Neural cell (in vitro differentiated cells): ENCODE measurements around the gene TMEM131. TPM values are rescaled to one million over a fixed set of nuclear protein-coding genes. Genes with fewer than 3 reads are reported as not detected.

ENCODE experiments used
- H2AFZ ChIP-seq: fragments of 200-600, 300-800 bp; sonication (generic), shearing (Covaris generic); 2 replicates; pipeline ENCODE4 v1.6.0; 2014; ENCODE audit warnings: low read depth, mild to moderate bottlenecking, antibody characterized with exemption, low read length, moderate library complexity
- H3F3A ChIP-seq: fragments of 200-600 bp; shearing (Covaris generic); 2 replicates; pipeline ENCODE4 v1.6.1; 2016; ENCODE audit warnings: mild to moderate bottlenecking, moderate library complexity, mixed read lengths, antibody characterized with exemption, low read length; ENCODE audit not compliant: insufficient read depth, poor library complexity, severe bottlenecking
- H3K27ac ChIP-seq: fragments of 200-600, 300-800 bp; sonication (generic), shearing (Covaris generic); 2 replicates; pipeline ENCODE4 v1.5.1; 2014; ENCODE audit warnings: mild to moderate bottlenecking, low read length, moderate library complexity
- H3K27me3 ChIP-seq: fragments of 300-800, 200-600 bp; sonication (generic), shearing (Covaris generic); 2 replicates; pipeline ENCODE4 v1.6.0; 2014; ENCODE audit warnings: mild to moderate bottlenecking, low read depth, low read length, moderate library complexity; ENCODE audit not compliant: insufficient read depth
- H3K36me3 ChIP-seq: fragments of 300-800, 200-600 bp; sonication (generic), shearing (Covaris generic); 2 replicates; pipeline ENCODE4 v1.5.1; 2014; ENCODE audit warnings: mild to moderate bottlenecking, antibody characterized with exemption, low read length, moderate library complexity; ENCODE audit not compliant: insufficient read depth
- H3K4me2 ChIP-seq: fragments of 300-800, 200-600 bp; sonication (generic), shearing (Covaris generic); 2 replicates; pipeline ENCODE4 v1.6.0; 2014; ENCODE audit warnings: mild to moderate bottlenecking, low read length
- H3K4me3 ChIP-seq: fragments of 300-800, 200-600 bp; sonication (generic), shearing (Covaris generic); 2 replicates; pipeline ENCODE4 v1.5.1; 2014; ENCODE audit warnings: mild to moderate bottlenecking, low read length, moderate library complexity
- H3K79me2 ChIP-seq: fragments of 200-600 bp; shearing (Covaris generic); replicated peaks from 2 replicates; pipeline ENCODE4 v1.6.0; 2014; ENCODE audit warnings: mild to moderate bottlenecking, low read length, moderate library complexity; ENCODE audit not compliant: insufficient read depth
- H3K9ac ChIP-seq: fragments of 300-800, 200-600 bp; sonication (generic), shearing (Covaris generic); 2 replicates; pipeline ENCODE4 v1.6.1; 2016; ENCODE audit warnings: mild to moderate bottlenecking, low read length, mixed read lengths
- H3K9me2 ChIP-seq: fragments of 200-600 bp; shearing (Covaris generic); 2 replicates; pipeline ENCODE4 v1.6.1; 2016; ENCODE audit warnings: mild to moderate bottlenecking, low read length, mixed read lengths; ENCODE audit not compliant: insufficient read depth
- H3K9me3 ChIP-seq: fragments of 200-600, 300-800 bp; sonication (generic), shearing (Covaris generic); 2 replicates; pipeline ENCODE4 v1.6.1; 2016; ENCODE audit warnings: mild to moderate bottlenecking, mixed run types, low read length, moderate library complexity, mixed read lengths
- H4K20me1 ChIP-seq: fragments of 200-600 bp; shearing (Covaris generic); 2 replicates; pipeline ENCODE4 v1.6.1; 2016; ENCODE audit warnings: mild to moderate bottlenecking, mixed run types; ENCODE audit not compliant: insufficient read depth
- CTCF ChIP-seq: fragments of 450-650 bp; IDR thresholded peaks from 2 replicates; pipeline ENCODE4 v1.5.1; 2014; ENCODE audit warnings: antibody characterized with exemption, mild to moderate bottlenecking, moderate library complexity; ENCODE audit not compliant: poor library complexity, severe bottlenecking
- EP300 ChIP-seq: fragments of 450-650 bp; conservative IDR thresholded peaks from 2 replicates; pipeline ENCODE4 v1.6.1; 2014; ENCODE audit warnings: antibody characterized with exemption, mild to moderate bottlenecking, moderate library complexity; ENCODE audit not compliant: poor library complexity, severe bottlenecking
- EZH2 ChIP-seq: fragments of 200-600, 300-800 bp; shearing (Covaris generic), sonication (generic); IDR thresholded peaks from 2 replicates; pipeline ENCODE4 v1.6.1; 2014; ENCODE audit warnings: antibody characterized with exemption, low read length, borderline replicate concordance, mild to moderate bottlenecking; ENCODE audit not compliant: insufficient read depth, poor library complexity, severe bottlenecking
- MXI1 ChIP-seq: fragments of 450-650 bp; conservative IDR thresholded peaks from 2 replicates; pipeline ENCODE4 v1.6.1; 2014; ENCODE audit warnings: antibody characterized with exemption, mild to moderate bottlenecking; ENCODE audit not compliant: poor library complexity, severe bottlenecking
- POLR2AphosphoS5 ChIP-seq: IDR thresholded peaks from 2 replicates; pipeline ENCODE4 v1.6.1; 2012
- RAD21 ChIP-seq: fragments of 450-650 bp; conservative IDR thresholded peaks from 2 replicates; pipeline ENCODE4 v1.6.1; 2014; ENCODE audit warnings: antibody characterized with exemption, mild to moderate bottlenecking, moderate library complexity
- REST ChIP-seq: IDR thresholded peaks from 2 replicates; pipeline ENCODE4 v1.6.1; 2012; ENCODE audit warnings: borderline replicate concordance
- SMC3 ChIP-seq: fragments of 450-650 bp; conservative IDR thresholded peaks from 2 replicates; pipeline ENCODE4 v1.6.1; 2014; ENCODE audit warnings: antibody characterized with exemption, mild to moderate bottlenecking, moderate library complexity; ENCODE audit not compliant: poor library complexity
- TAF1 ChIP-seq: IDR thresholded peaks from 2 replicates; pipeline ENCODE4 v1.6.1; 2012; ENCODE audit warnings: low read depth
- polyA plus RNA-seq: library from polyadenylated mRNA; depleted of rRNA; stranded (reverse); fragments of >200 nt; gene quantifications from 2 replicates; pipeline ENCODE4 v1.2.3, GENCODE V29; 2014

The TMEM131 gene
- polyA plus RNA-seq, 1 donor from 2014 or later: 9.6 TPM

GRCh38 chr2:98004613-98005012, 8.9 kb upstream of the TMEM131 start:
- Histone ChIP-seq H3K79me2 (no peaks in the 10 kb centered on the region), H3K9me3 (no peaks in the 10 kb centered on the region), H2AFZ (no peak overlapping the region), H3K9ac (no peak overlapping the region), H3K4me3 (no peak overlapping the region), H3K9me2 (no peaks in the 10 kb centered on the region), H3F3A (no peaks in the 10 kb centered on the region), H3K36me3 (no peaks in the 10 kb centered on the region), H4K20me1 (no peaks in the 10 kb centered on the region), H3K27me3 (no peaks in the 10 kb centered on the region), H3K4me2 (no peak overlapping the region), H3K27ac (no peak overlapping the region)
- TF ChIP-seq POLR2AphosphoS5 (no peak), RAD21 (no peak), CTCF (no peak)

GRCh38 chr2:98004047-98004446, 8.3 kb upstream of the TMEM131 start:
- Histone ChIP-seq H3K9me2 (no peaks in the 10 kb centered on the region), H3K27me3 (no peaks in the 10 kb centered on the region), H3K9ac (no peak overlapping the region), H3K27ac (no peak overlapping the region), H3K79me2 (no peaks in the 10 kb centered on the region), H3K4me3 (no peak overlapping the region), H4K20me1 (no peaks in the 10 kb centered on the region), H3K36me3 (no peaks in the 10 kb centered on the region), H3K4me2 (no peak overlapping the region), H3F3A (no peaks in the 10 kb centered on the region), H2AFZ (no peak overlapping the region), H3K9me3 (no peaks in the 10 kb centered on the region)
- TF ChIP-seq SMC3: no peak

GRCh38 chr2:97999536-97999935, 3.8 kb upstream of the TMEM131 start:
- Histone ChIP-seq H3K9me3 (no peaks in the 10 kb centered on the region), H3K27ac (no peak overlapping the region), H4K20me1 (no peaks in the 10 kb centered on the region), H3K4me3 (no peak overlapping the region), H3F3A (no peaks in the 10 kb centered on the region), H3K27me3 (no peaks in the 10 kb centered on the region), H2AFZ (no peak overlapping the region), H3K9me2 (no peaks in the 10 kb centered on the region), H3K36me3 (no peaks in the 10 kb centered on the region), H3K79me2 (peaks cover 6% of the 10 kb centered on the region), H3K4me2 (no peak overlapping the region), H3K9ac (no peak overlapping the region)
- no peak for TF ChIP-seq TAF1
- TF ChIP-seq EP300: no peak
- no peak for TF ChIP-seq EZH2
- TF ChIP-seq CTCF: no peak
- no peak for TF ChIP-seq SMC3
- no peak for TF ChIP-seq RAD21
- no peak for TF ChIP-seq MXI1
- no peak for TF ChIP-seq POLR2AphosphoS5
- TF ChIP-seq REST: no peak
